ENCODE data around the gene LRP1B. TPM values are rescaled to one million over a fixed set of nuclear protein-coding genes. Genes with fewer than 3 reads are reported as not detected.

Gene LRP1B
- total and polyA plus RNA-seq, 8 donors, result 0.03 to 1.6 (median 0.84) TPM

DNA sequence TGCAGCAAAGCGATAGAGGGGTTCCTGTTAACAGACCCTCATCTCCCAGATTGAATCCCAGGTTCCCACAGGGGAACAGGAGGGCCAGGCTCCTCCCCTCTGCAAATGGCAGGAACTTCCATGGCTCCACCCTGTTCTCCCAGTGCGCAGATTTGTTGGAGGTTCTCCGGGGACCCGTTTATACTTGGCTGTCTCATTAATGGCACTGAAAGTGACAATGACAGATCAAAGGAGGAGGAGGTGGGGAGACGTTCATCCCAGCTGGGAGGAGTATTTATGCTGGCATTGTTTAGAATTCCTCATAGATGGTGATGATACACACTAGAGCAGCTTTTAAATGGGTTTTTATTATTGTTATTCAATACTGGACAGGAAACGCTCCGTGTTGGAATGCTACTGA, 186.9 kb downstream of the LRP1B start:
- Histone ChIP-seq H3K27me3 (no peaks in the 10 kb centered on the region), H3K36me3 (no peaks in the 10 kb centered on the region), H3K4me3 (no peak overlapping the region), H3K27ac (no peak overlapping the region), H3K4me1 (no peaks in the 10 kb centered on the region), H3K9me3 (no peaks in the 10 kb centered on the region)
- no peak for DNase-seq
- TF ChIP-seq, protein P1, sequence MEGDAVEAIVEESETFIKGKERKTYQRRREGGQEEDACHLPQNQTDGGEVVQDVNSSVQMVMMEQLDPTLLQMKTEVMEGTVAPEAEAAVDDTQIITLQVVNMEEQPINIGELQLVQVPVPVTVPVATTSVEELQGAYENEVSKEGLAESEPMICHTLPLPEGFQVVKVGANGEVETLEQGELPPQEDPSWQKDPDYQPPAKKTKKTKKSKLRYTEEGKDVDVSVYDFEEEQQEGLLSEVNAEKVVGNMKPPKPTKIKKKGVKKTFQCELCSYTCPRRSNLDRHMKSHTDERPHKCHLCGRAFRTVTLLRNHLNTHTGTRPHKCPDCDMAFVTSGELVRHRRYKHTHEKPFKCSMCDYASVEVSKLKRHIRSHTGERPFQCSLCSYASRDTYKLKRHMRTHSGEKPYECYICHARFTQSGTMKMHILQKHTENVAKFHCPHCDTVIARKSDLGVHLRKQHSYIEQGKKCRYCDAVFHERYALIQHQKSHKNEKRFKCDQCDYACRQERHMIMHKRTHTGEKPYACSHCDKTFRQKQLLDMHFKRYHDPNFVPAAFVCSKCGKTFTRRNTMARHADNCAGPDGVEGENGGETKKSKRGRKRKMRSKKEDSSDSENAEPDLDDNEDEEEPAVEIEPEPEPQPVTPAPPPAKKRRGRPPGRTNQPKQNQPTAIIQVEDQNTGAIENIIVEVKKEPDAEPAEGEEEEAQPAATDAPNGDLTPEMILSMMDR (IDR thresholded peaks at IDR 0.05), result no peak
- no peak for ATAC-seq
- intact Hi-C loops (cut with DNase I), result no loop called here

DNA sequence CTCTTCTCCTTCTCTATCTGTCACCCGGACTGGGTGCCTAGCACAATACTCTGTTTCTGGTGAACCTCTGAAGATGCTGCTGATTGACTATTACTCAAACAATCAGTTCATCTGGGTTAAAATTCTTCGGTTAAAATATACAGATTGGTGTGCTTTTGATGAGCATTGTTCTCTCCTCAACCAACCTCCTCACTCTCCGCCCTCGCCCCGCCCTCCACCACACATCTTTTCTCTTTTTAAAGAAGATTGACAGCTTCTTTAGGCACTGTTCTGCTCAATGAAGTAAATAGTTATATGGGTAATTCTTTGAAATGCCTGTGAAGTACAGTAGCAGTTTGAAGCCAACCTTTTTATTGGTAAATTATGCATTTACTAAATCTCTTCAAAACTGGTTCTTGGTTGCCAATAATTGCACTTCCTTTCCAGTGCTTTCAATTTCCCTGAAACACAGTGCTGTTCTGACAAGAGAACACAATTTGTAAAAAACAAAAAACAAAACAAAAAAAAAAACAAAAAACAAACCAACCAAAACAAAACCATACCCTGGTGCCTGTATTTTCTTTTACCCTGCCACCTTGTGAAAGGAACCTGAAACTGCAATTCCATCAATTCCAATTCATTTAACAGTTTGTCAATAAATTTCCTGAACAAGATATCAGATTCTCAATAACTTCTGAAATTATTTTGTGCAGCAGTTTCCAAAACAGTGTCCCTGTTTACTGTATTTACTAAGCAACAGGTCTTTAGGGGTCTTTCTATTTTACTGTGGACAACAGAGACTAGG, 188.6 kb downstream of the LRP1B start:
- Histone ChIP-seq H3K36me3 (no peaks in the 10 kb centered on the region), H3K4me3 (no peak overlapping the region), H3K27ac (no peak overlapping the region), H3K4me1 (no peaks in the 10 kb centered on the region), H3K27me3 (no peaks in the 10 kb centered on the region), H3K9me3 (peaks cover 0 to 8% of the 10 kb centered on the region in 2 donors)
- ATAC-seq, result no peak
- TF ChIP-seq, protein P1 (IDR thresholded peaks at IDR 0.05), result no peak
- no peak for DNase-seq
- intact Hi-C loops (cut with DNase I), result no loop called here

DNA sequence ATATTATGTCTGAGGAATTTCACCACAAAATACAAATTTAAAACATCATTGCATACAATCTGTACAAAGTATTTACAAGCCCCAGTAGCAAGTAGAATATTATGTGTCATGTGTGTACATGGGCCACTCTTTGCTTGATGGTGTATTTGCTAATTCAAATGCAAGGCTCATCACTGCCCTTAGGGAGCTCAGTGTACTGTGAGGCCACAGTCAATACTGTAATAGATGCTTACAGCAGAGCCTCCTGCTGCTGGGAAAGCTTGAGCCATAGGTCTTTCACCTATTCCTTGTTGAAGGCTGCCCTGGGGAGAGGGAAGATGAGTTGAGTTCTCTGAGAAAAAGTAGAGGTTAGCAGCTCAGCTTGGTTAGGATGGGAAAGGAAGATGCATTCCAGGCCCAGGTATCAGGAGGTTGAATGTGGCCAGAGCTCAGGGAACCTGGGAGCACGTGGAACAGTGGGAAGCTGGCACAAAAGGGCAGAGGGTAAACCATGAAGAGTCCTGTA, 189.6 kb downstream of the LRP1B start:
- ATAC-seq, result no peak
- intact Hi-C loops (cut with DNase I), result no loop called here

DNA sequence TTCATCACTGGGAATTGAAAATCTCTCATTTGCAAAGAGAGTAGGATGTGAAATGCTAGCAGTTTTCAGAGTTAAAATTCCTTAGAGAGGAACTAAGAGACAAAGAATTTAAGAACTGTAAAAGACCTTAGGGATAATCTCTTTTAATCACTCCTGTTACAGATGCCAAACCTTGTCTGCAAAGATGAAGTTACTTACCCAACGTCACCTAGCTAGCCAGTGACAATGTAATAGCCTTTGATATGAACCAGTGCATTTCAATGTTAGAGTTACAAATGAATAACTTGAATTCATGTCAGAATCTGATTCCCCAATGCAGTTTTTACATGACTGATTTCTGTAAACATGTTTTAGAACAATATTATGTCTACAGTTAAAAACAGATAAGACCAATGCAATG, 190.1 kb downstream of the LRP1B start:
- H3K4me1 ChIP-seq, result no peaks in the 10 kb centered on the region
- TF ChIP-seq, protein P1 (IDR thresholded peaks at IDR 0.05), result no peak
- intact Hi-C loops (cut with DNase I), result no loop called here
- DNase-seq (no peak), ATAC-seq (no peak)
- no peak overlapping the region for H3K4me3 ChIP-seq
- no peaks in the 10 kb centered on the region for H3K27me3 ChIP-seq
- no peaks in the 10 kb centered on the region for H3K36me3 ChIP-seq
- H3K9me3 ChIP-seq, result peaks cover 0 to 8% of the 10 kb centered on the region in 2 donors
- H3K27ac ChIP-seq, result no peak overlapping the region

More for the DNA sequence above, 189.6 kb downstream of the LRP1B start:
- Histone ChIP-seq H3K36me3 (no peaks in the 10 kb centered on the region), H3K27me3 (no peaks in the 10 kb centered on the region), H3K9me3 (peaks cover 0 to 8% of the 10 kb centered on the region in 2 donors), H3K27ac (no peak overlapping the region), H3K4me3 (no peak overlapping the region), H3K4me1 (no peaks in the 10 kb centered on the region)
- DNase-seq, result no peak
- TF ChIP-seq, protein P1 (IDR thresholded peaks at IDR 0.05), result no peak

DNA sequence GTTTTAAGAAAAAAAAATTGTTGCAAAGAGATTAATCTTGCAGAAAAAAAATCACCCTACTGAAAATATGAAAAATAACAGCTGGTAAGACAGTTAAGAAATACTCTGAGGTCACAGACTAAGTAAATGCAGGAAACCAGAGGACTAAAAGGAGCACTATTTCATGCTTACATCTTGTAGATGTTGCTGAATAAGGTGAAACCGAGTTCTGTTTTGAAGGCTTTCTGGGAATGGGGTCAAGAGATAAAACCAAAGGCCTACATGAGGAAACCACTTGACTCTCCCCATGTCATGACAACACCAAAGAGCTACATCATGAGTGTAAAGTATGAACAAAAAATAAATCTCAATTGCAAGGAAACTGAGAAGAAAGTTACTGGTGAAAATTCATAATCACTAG, 197.6 kb downstream of the LRP1B start:
- Histone ChIP-seq H3K4me3 (no peak overlapping the region), H3K9me3 (peaks cover 0 to 7% of the 10 kb centered on the region in 2 donors), H3K27me3 (no peaks in the 10 kb centered on the region), H3K36me3 (no peaks in the 10 kb centered on the region), H3K4me1 (no peaks in the 10 kb centered on the region), H3K27ac (no peak overlapping the region)
- TF ChIP-seq, protein P1 (IDR thresholded peaks at IDR 0.05), result no peak
- DNase-seq (no peak), ATAC-seq (no peak)
- intact Hi-C loops (cut with DNase I), result no loop called here

All from left lung (tissue), 10 donors.